Bone marrow (tissue), 2 donors: ENCODE data around the gene VOPP1.
"Not testable (repeated sequence)": the region's sequence is repeated elsewhere in the genome, so short reads cannot be mapped to it uniquely, and the experiment has no call there.

ENCODE experiments used
- DNase-seq, 2 donors: peaks; one replicate each; lab custom pipeline; 2025; lab: John Stamatoyannopoulos, UW

VOPP1 gene

DNA sequence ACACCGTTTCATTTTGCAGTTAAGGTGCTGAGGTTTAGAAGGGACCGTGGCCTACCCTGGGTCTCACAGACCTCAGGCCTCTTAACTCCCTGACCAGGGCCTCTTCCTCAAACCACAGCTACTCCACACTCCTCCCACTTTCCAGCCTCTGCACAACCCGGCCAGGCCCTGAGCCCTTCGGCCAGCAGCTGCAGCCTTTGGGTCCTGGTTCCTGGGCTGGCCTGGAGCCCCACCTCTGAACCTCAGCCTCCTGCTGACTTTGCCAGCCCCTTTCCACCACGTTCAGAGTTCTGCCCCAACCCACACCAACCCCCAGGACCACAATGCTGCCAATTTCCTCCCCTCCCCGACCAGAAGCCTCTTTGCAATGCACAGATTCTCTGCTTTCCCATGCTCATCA, 84.1 kb downstream of the VOPP1 start:
- no peak for DNase-seq

DNA sequence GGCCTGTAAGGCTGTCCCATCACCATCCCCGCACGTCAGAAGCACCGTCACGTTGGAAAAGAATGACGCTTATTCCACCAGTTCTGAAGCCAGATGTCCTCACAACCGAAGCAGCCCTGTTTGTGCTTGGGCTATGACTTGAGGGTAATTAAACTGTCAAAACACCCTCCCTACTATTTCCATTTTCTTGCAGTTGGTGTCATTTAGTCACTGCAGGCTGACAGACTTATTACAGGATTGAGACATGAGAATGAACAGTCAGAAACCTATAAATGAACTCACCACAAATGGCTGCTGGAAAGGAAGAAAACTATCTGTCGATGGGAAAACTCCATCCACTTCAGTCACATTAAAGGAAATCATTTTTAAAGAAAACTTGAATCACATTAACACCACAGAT, 85.3 kb downstream of the VOPP1 start:
- DNase-seq, result no peak

GRCh38 chr7:55486192-55486590, 86.1 kb downstream of the VOPP1 start:
- DNase-seq, result no peak

- DNase-seq, result no peak
Observed at GRCh38 chr7:55485501-55486191, 86.7 kb downstream of the VOPP1 start.

DNA sequence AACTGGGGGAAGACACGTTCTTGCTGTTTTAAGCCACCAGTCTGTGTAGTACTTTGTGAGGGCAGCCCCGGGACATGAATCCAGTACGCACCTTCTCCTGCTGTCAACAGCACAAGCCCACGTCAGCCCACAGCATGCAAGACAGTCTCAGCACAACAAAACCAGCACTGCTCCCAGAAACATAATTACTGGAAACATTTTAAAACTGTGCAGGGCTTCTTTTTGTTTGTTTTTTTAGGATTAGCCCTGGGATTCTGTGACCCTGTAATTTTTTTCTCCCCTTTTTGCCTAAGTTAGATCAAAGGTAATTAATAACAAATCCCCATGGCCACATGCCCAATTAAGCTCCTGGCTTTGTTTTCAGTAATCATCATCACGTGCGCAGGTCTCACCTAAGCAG, 87.5 kb downstream of the VOPP1 start:
- no peak for DNase-seq

DNA sequence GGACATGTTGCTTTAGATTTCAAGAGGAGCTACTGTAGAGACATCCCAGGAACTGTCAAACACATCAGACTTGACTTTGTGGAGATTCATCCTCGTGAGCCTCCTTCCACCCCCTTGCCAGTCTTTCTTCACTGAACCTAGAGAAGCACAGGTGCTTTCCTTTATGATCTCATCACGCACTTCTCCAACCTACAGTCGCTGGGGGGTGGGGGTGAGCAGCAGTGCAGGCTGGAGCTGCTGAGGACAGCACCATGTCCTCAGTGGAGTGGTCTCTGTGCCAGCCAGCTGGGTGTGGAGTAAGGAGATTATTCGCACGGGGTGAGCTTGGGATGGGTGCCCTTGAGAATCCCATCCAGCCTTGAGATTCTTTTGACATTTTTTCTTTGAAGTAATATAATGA, 88.1 kb downstream of the VOPP1 start:
- DNase-seq, result no peak

DNA sequence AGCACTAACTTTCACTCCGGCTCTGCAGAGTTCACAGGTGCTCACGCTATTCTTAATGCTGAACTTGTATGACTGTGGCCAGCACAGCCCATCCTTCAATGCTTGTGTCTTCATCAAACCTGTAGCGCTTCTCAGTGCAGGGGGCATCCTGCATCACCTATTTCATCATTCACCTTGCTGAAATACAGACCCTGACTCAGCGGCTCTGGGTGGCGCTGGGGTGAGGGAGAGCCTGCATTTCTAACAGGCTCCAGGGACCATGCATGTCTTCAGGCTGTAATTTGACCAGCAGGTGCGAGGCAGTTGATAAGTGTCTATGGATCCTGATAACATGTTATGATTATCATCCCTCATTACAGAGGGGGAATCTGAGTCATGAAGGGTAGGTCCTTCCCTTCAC, 89.3 kb downstream of the VOPP1 start:
- DNase-seq, result no peak

- no peak for DNase-seq
Observed at GRCh38 chr7:55481155-55481554, 91.1 kb downstream of the VOPP1 start.

GRCh38 chr7:55478700-55479099, 93.6 kb downstream of the VOPP1 start:
- DNase-seq, result no peak

DNA sequence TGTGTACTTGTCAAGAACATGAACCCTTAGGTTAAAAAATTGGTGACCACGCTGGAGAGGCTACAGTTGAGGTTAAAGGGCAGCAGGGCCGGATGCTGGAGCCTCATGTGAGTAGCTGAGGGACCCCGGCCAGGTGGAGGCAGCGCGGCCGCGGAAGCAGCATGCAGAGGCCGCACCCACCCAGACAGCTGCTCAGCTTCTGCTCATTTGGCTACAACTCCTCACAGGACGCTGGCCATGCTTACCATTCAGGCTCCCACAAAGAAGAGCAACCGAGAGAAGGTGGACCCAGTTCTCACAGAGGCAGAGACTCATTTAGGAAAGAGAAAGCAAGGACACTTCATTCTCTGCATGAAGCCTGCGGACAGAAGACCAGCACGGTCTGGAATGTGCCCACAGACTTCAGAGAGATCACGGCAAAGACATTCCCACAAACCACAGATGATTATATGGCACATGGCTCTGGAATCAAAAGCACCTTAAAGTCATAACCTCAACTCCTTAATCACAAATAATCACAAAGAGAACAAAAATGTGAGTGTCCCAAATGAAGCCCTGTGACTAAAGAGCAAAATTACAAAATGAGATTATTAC, 94.4 kb downstream of the VOPP1 start:
- no peak for DNase-seq

- DNase-seq, result no peak
Observed at GRCh38 chr7:55476852-55477780, 95.2 kb downstream of the VOPP1 start.

- DNase-seq, result no peak
Observed at GRCh38 chr7:55475855-55476803, 96.2 kb downstream of the VOPP1 start.

DNA sequence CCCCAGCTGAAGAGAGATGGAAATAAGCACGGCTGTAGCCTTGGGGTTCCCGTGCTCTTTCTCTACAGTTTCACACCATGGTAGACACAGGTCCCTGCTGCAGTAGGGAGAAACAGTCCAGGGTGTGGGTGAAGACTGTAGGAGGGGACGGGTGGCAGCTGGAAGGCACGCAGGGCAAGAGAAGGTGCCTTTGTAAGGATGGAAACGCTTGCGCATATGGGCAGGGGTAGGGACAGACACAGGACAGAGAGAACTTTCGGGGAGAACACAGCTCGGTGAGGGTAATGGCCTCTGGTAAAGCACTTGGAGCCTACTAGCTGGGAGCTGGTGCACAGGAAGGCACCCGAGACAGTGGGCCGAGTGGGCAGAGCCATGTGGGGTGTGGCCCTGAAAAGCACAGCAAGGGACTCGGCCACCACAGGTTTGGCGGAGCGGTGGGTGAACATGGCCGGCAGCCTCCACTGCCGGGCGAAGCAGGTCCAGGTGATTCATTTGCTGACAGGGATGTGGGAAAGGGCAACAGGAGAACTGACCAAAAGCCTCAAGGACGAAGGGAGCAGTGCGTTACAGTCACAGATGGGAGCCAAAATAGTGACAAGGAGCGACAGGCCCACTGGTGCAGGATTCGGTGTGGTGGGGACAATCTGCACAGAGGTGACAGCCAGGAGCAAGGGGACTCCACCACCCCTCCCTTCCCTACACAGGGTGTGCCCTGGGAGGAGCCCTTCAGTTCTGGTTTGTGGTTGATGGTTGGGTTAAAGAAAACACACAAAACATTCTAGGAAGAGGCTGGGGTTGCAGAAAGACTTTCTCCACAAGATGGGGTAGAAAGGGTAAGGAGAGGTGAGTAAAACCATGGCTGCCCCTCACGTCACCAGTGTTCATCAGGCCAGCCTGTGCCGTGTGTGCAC, 97.1 kb downstream of the VOPP1 start:
- no peak for DNase-seq

DNA sequence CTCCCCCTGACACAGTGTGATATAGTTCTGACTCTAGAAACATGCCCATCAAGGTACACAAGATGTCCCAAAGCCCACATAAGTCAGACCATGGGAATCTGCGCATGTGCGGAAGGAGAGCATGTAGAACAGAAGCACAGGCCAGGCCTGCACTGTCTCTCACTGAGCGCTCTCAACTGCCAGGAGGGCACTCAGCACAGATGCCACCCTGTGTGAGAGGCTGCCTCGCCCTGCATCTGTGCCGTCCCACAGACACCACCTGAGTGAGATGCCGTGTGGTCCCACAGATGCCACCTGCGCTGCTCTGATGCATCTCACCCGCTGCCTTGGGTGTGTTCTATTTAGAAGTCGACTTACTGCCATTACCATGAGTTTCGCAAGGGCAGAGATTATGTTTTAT, 98.4 kb downstream of the VOPP1 start:
- no peak for DNase-seq

DNA sequence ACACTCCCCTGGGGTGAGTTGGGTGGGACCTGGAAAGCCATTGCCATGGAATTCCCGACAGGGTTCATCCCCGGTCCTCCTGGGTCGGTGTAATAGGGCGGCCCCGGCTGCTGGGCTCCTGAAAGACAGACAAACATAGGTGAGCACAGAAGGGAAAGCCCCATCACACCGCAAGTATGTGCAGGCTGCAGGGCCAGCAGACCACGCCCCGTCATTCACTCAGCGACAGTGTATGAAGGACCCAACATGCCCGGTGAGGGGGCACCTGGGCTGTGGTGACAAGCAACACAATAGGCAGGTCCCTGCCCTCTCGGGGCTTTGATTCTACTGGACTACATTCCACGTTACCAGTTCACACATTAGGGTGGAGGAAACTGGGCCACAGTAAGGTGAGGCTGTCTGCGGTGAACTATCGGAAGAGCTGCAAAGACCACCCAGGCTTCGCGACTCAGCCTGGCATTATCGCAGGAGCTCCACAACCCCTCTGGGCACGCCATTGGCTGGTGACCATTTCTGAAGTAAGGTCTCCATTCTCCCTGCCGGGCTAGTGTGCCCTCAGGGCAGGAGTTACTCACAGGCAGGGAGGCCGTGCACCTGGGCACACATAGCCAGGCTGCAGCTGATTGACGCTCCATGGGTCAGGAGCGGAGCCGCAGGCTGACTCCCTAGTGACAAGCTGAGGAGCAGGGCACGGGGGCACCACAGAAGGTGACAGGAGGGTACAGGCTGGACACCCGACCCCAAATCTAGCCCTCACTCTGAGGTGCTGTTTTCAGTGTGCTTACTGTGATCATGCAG, 99.2 kb downstream of the VOPP1 start:
- no peak for DNase-seq

GRCh38 chr7:55472406-55472805, 99.9 kb downstream of the VOPP1 start:
- DNase-seq, result not testable (repeated sequence)

DNA sequence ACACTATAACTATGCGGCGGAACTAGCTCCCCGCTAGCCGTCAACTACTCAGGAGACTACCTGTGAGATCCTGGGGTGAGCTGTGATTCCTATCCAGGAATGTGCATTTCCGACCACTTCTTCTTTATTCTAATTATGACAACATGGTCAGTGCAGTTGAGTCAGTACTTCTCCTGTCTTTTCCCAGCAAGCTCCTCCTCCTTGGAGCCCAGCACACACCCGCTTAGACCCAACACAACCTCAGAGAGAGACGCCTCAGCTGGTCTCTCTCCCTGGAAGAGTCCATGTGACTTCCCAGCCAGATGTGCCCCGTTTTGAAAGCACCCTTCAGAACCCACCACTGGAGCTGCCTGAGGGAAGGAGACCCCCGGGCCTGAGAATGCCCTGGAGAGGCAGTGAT, 100.7 kb downstream of the VOPP1 start:
- DNase-seq, result not testable (repeated sequence)

DNA sequence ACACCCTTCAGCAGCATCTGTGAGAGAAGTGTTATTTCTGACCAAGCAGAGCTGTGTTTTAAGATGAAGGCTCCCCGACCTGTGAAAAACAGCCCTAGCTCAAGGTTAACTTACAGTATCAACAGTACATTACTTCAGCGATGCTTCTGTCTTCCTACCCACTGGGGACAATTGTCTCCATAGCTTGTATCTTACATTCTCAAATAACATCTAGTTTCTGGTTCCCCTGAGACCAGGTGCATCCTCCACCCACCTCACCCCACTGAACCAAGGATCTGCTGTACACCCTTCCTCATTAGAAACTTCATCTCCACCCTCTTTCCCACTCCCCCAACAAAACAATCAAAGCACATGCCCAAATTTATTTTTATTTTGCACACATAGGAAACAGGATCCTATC, 102.0 kb downstream of the VOPP1 start:
- no peak for DNase-seq

- no peak for DNase-seq
Observed at GRCh38 chr7:55469721-55470120, 102.6 kb downstream of the VOPP1 start.

DNA sequence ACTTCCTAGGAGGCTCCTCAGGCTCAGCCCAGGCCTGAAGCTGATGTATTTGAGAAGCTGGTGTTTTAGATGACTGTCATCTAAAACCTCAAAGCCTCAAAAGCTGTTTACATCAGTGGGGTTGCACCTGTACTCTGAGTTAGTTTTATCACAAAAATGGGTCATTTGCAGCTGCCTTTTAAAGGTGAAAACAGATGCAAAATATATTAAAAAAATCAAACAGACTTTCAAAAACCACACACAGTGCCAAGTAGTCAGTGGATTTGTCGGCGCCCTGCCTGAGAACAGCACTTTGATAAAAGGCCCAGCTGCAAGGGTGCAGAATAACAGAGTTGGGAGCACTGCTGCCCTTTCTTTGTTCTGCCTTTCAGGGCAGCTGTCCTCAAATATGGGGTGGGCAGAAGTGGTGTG, 103.0 kb downstream of the VOPP1 start:
- DNase-seq, result no peak
